ENCODE data around the gene AHDC1.

Gene AHDC1

GRCh38 chr1:27574871-27575831 lies 28.8 kb downstream of the AHDC1 start (continued):
- TF ChIP-seq, protein P1, sequence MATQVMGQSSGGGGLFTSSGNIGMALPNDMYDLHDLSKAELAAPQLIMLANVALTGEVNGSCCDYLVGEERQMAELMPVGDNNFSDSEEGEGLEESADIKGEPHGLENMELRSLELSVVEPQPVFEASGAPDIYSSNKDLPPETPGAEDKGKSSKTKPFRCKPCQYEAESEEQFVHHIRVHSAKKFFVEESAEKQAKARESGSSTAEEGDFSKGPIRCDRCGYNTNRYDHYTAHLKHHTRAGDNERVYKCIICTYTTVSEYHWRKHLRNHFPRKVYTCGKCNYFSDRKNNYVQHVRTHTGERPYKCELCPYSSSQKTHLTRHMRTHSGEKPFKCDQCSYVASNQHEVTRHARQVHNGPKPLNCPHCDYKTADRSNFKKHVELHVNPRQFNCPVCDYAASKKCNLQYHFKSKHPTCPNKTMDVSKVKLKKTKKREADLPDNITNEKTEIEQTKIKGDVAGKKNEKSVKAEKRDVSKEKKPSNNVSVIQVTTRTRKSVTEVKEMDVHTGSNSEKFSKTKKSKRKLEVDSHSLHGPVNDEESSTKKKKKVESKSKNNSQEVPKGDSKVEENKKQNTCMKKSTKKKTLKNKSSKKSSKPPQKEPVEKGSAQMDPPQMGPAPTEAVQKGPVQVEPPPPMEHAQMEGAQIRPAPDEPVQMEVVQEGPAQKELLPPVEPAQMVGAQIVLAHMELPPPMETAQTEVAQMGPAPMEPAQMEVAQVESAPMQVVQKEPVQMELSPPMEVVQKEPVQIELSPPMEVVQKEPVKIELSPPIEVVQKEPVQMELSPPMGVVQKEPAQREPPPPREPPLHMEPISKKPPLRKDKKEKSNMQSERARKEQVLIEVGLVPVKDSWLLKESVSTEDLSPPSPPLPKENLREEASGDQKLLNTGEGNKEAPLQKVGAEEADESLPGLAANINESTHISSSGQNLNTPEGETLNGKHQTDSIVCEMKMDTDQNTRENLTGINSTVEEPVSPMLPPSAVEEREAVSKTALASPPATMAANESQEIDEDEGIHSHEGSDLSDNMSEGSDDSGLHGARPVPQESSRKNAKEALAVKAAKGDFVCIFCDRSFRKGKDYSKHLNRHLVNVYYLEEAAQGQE (tag by site-specific recombination; IDR thresholded peaks at IDR 0.05): no peak
- 0 out of 2 replicates have a peak, but pooled peaks have one; percentile 50 for TF ChIP-seq ZNF24 (tag by site-specific recombination; IDR thresholded peaks at IDR 0.05)
- TF ChIP-seq ZNF747 (tag by site-specific recombination; IDR thresholded peaks at IDR 0.05): no peak
- TF ChIP-seq INSM2 (tag by site-specific recombination; IDR thresholded peaks at IDR 0.05): peak; percentile 29
- no peak for TF ChIP-seq ZNF571 (tag by site-specific recombination; IDR thresholded peaks at IDR 0.05)
- TF ChIP-seq ZNF19 (tag by site-specific recombination; IDR thresholded peaks at IDR 0.05; ENCODE audit: low read depth): no peak
- no peak for TF ChIP-seq ZFP69B (tag by site-specific recombination; IDR thresholded peaks at IDR 0.05)
- no peak for TF ChIP-seq ZNF175 (tag by site-specific recombination; IDR thresholded peaks at IDR 0.05)
- no peak for TF ChIP-seq ZNF488 (tag by site-specific recombination; IDR thresholded peaks at IDR 0.05)
- TF ChIP-seq, protein P2, sequence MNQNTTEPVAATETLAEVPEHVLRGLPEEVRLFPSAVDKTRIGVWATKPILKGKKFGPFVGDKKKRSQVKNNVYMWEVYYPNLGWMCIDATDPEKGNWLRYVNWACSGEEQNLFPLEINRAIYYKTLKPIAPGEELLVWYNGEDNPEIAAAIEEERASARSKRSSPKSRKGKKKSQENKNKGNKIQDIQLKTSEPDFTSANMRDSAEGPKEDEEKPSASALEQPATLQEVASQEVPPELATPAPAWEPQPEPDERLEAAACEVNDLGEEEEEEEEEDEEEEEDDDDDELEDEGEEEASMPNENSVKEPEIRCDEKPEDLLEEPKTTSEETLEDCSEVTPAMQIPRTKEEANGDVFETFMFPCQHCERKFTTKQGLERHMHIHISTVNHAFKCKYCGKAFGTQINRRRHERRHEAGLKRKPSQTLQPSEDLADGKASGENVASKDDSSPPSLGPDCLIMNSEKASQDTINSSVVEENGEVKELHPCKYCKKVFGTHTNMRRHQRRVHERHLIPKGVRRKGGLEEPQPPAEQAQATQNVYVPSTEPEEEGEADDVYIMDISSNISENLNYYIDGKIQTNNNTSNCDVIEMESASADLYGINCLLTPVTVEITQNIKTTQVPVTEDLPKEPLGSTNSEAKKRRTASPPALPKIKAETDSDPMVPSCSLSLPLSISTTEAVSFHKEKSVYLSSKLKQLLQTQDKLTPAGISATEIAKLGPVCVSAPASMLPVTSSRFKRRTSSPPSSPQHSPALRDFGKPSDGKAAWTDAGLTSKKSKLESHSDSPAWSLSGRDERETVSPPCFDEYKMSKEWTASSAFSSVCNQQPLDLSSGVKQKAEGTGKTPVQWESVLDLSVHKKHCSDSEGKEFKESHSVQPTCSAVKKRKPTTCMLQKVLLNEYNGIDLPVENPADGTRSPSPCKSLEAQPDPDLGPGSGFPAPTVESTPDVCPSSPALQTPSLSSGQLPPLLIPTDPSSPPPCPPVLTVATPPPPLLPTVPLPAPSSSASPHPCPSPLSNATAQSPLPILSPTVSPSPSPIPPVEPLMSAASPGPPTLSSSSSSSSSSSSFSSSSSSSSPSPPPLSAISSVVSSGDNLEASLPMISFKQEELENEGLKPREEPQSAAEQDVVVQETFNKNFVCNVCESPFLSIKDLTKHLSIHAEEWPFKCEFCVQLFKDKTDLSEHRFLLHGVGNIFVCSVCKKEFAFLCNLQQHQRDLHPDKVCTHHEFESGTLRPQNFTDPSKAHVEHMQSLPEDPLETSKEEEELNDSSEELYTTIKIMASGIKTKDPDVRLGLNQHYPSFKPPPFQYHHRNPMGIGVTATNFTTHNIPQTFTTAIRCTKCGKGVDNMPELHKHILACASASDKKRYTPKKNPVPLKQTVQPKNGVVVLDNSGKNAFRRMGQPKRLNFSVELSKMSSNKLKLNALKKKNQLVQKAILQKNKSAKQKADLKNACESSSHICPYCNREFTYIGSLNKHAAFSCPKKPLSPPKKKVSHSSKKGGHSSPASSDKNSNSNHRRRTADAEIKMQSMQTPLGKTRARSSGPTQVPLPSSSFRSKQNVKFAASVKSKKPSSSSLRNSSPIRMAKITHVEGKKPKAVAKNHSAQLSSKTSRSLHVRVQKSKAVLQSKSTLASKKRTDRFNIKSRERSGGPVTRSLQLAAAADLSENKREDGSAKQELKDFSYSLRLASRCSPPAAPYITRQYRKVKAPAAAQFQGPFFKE (tag by site-specific recombination; IDR thresholded peaks at IDR 0.05; ENCODE audit: borderline replicate concordance): no peak
- TF ChIP-seq ZNF433 (tag by site-specific recombination; IDR thresholded peaks at IDR 0.05; ENCODE audit: low read depth): no peak
- no peak for TF ChIP-seq ZNF626 (tag by site-specific recombination; IDR thresholded peaks at IDR 0.05)
